ENCODE results near the gene LSAMP.

GRCh38 chr3:116444819-116445310 lies 422 bp downstream of the LSAMP start:
- TF ChIP-seq, protein P1, sequence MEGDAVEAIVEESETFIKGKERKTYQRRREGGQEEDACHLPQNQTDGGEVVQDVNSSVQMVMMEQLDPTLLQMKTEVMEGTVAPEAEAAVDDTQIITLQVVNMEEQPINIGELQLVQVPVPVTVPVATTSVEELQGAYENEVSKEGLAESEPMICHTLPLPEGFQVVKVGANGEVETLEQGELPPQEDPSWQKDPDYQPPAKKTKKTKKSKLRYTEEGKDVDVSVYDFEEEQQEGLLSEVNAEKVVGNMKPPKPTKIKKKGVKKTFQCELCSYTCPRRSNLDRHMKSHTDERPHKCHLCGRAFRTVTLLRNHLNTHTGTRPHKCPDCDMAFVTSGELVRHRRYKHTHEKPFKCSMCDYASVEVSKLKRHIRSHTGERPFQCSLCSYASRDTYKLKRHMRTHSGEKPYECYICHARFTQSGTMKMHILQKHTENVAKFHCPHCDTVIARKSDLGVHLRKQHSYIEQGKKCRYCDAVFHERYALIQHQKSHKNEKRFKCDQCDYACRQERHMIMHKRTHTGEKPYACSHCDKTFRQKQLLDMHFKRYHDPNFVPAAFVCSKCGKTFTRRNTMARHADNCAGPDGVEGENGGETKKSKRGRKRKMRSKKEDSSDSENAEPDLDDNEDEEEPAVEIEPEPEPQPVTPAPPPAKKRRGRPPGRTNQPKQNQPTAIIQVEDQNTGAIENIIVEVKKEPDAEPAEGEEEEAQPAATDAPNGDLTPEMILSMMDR (IDR thresholded peaks at IDR 0.05) = no peak
- no peak for TF ChIP-seq SP1 (CRISPR knock-in tag; conservative IDR thresholded peaks at IDR 0.05)
- no peak for TF ChIP-seq RELA (CRISPR knock-in tag; IDR thresholded peaks at IDR 0.05; ENCODE audit: borderline replicate concordance)
- TF ChIP-seq SMAD3 (CRISPR knock-in tag; IDR thresholded peaks at IDR 0.05; ENCODE audit: borderline replicate concordance) = no peak
- TF ChIP-seq PRDM15 (CRISPR knock-in tag; IDR thresholded peaks at IDR 0.05) = no peak
- TF ChIP-seq ETV6 (CRISPR knock-in tag; IDR thresholded peaks at IDR 0.05) = no peak
- no peak for TF ChIP-seq ZBTB43 (CRISPR knock-in tag; IDR thresholded peaks at IDR 0.05)
- no peak for TF ChIP-seq MAX (CRISPR knock-in tag; IDR thresholded peaks at IDR 0.05)
- TF ChIP-seq, protein P2, sequence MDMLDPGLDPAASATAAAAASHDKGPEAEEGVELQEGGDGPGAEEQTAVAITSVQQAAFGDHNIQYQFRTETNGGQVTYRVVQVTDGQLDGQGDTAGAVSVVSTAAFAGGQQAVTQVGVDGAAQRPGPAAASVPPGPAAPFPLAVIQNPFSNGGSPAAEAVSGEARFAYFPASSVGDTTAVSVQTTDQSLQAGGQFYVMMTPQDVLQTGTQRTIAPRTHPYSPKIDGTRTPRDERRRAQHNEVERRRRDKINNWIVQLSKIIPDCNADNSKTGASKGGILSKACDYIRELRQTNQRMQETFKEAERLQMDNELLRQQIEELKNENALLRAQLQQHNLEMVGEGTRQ (CRISPR knock-in tag; IDR thresholded peaks at IDR 0.05) = no peak
